Activated naive CD4-positive, alpha-beta T cell treated with anti-CD3 and anti-CD28 coated beads, Interleukin-2, amount 50 U/mL, for 72 hours (primary cell): ENCODE data around the gene MLXIP. TPM values are rescaled to one million over a fixed set of nuclear protein-coding genes. Genes with fewer than 3 reads are reported as not detected.
A peak's percentile ranks its signal among the peaks of the same experiment; 100 is the strongest.

Experiments
- ATAC-seq, 2 donors: fragments of 150-1000 bp; cut with Tn5 transposase; 2 replicates each; pipeline ENCODE4 v1.10.0; 2021; ENCODE audit warnings: mild to moderate bottlenecking in 2 of 2, moderate library complexity in 2 of 2
- DNase-seq, 2 donors: peaks; one replicate each; pipeline ENCODE4 v3.0.0; 2021 to 2022; ENCODE audit warnings: low spot score in 2 of 2
- H3K27ac Mint-ChIP-seq, 2 donors: one replicate each; pipeline ENCODE4 v1.8.0; 2022; ENCODE audit warnings: mild to moderate bottlenecking in 2 of 2, mixed read lengths in 2 of 2
- H3K36me3 Mint-ChIP-seq, 2 donors: one replicate each; pipeline ENCODE4 v1.8.0; 2022; ENCODE audit warnings: mixed read lengths in 2 of 2
- H3K9me3 Mint-ChIP-seq, 2 donors: one replicate each; pipeline ENCODE4 v1.8.0; 2022; ENCODE audit warnings: mixed read lengths in 2 of 2
- total RNA-seq, 2 donors: library from RNA; stranded (reverse); gene quantifications; one replicate each; pipeline ENCODE4 v1.2.3, GENCODE V29; 2022

MLXIP gene
- total RNA-seq, 2 donors from 2014 or later = 34.9 to 36.0 TPM

GRCh38 chr12:122142857-122143256, 64.3 kb downstream of the MLXIP start:
- DNase-seq (no peak), ATAC-seq (no peak)
- H3K27ac Mint-ChIP-seq = no peak overlapping the region

GRCh38 chr12:122144885-122145284, 66.3 kb downstream of the MLXIP start:
- no peak overlapping the region for H3K27ac Mint-ChIP-seq
- ATAC-seq (no peak), DNase-seq (no peak)
- H3K9me3 Mint-ChIP-seq = no peaks in the 10 kb centered on the region
- peaks cover 0 to 6% of the 10 kb centered on the region in 2 donors for H3K36me3 Mint-ChIP-seq

More at GRCh38 chr12:122142857-122143256, 64.3 kb downstream of the MLXIP start:
- Mint-ChIP-seq H3K9me3 (no peaks in the 10 kb centered on the region), H3K36me3 (peaks cover 0 to 6% of the 10 kb centered on the region in 2 donors)

- Mint-ChIP-seq H3K27ac (peak overlapping the region in 1 of 2 donors; percentile 77), H3K36me3 (peaks cover 0 to 6% of the 10 kb centered on the region in 2 donors), H3K9me3 (no peaks in the 10 kb centered on the region)
- ATAC-seq (no peak), DNase-seq (no peak)
These were observed 67.2 kb downstream of the MLXIP start for GRCh38 chr12:122145505-122146330.

- DNase-seq (no peak), ATAC-seq (peak in 1 of 2 donors; percentile 27)
- H3K27ac Mint-ChIP-seq = peak overlapping the region; percentile 65 to 74
- no peaks in the 10 kb centered on the region for H3K9me3 Mint-ChIP-seq
- no peaks in the 10 kb centered on the region for H3K36me3 Mint-ChIP-seq
These were observed 69.1 kb downstream of the MLXIP start for GRCh38 chr12:122147514-122148290.

- no peak overlapping the region for H3K27ac Mint-ChIP-seq
- no peaks in the 10 kb centered on the region for H3K9me3 Mint-ChIP-seq
- DNase-seq (no peak), ATAC-seq (no peak)
- H3K36me3 Mint-ChIP-seq = no peaks in the 10 kb centered on the region
These were observed 70.1 kb downstream of the MLXIP start for GRCh38 chr12:122148657-122149056.

- Mint-ChIP-seq H3K9me3 (no peaks in the 10 kb centered on the region), H3K27ac (no peak overlapping the region), H3K36me3 (no peaks in the 10 kb centered on the region)
- no peak for DNase-seq
- ATAC-seq = no peak
These were observed 71.6 kb downstream of the MLXIP start for GRCh38 chr12:122150127-122150681.

GRCh38 chr12:122152754-122153153, 74.2 kb downstream of the MLXIP start:
- no peaks in the 10 kb centered on the region for H3K9me3 Mint-ChIP-seq
- H3K27ac Mint-ChIP-seq = no peak overlapping the region
- DNase-seq = no peak
- H3K36me3 Mint-ChIP-seq = no peaks in the 10 kb centered on the region
- ATAC-seq = no peak

- H3K36me3 Mint-ChIP-seq = no peaks in the 10 kb centered on the region
- no peak overlapping the region for H3K27ac Mint-ChIP-seq
- DNase-seq (no peak), ATAC-seq (no peak)
- H3K9me3 Mint-ChIP-seq = no peaks in the 10 kb centered on the region
These were observed 77.1 kb downstream of the MLXIP start for GRCh38 chr12:122155705-122156104.

GRCh38 chr12:122158700-122159285, 80.2 kb downstream of the MLXIP start:
- ATAC-seq (no peak), DNase-seq (no peak)
- no peak overlapping the region for H3K27ac Mint-ChIP-seq

GRCh38 chr12:122159882-122160281, 81.3 kb downstream of the MLXIP start:
- H3K27ac Mint-ChIP-seq = no peak overlapping the region
- ATAC-seq = peak in 1 of 2 donors; percentile 47
- no peaks in the 10 kb centered on the region for H3K36me3 Mint-ChIP-seq
- H3K9me3 Mint-ChIP-seq = no peaks in the 10 kb centered on the region
- DNase-seq = no peak

More at GRCh38 chr12:122158700-122159285, 80.2 kb downstream of the MLXIP start:
- no peaks in the 10 kb centered on the region for H3K9me3 Mint-ChIP-seq
- H3K36me3 Mint-ChIP-seq = no peaks in the 10 kb centered on the region

- no peak overlapping the region for H3K27ac Mint-ChIP-seq
- H3K36me3 Mint-ChIP-seq = no peaks in the 10 kb centered on the region
- ATAC-seq (no peak), DNase-seq (no peak)
- no peaks in the 10 kb centered on the region for H3K9me3 Mint-ChIP-seq
These were observed 82.2 kb downstream of the MLXIP start for GRCh38 chr12:122160761-122161160.

- Mint-ChIP-seq H3K9me3 (no peaks in the 10 kb centered on the region), H3K36me3 (no peaks in the 10 kb centered on the region), H3K27ac (no peak overlapping the region)
- DNase-seq (no peak), ATAC-seq (no peak)
These were observed 83.1 kb downstream of the MLXIP start for GRCh38 chr12:122161682-122162081.

GRCh38 chr12:122162976-122163375, 84.4 kb downstream of the MLXIP start:
- no peak for ATAC-seq
- Mint-ChIP-seq H3K36me3 (no peaks in the 10 kb centered on the region), H3K27ac (no peak overlapping the region), H3K9me3 (no peaks in the 10 kb centered on the region)
- DNase-seq = no peak

- DNase-seq (peak in 1 of 2 donors; percentile 40), ATAC-seq (peak; percentile 75 to 90)
- no peaks in the 10 kb centered on the region for H3K9me3 Mint-ChIP-seq
- no peaks in the 10 kb centered on the region for H3K36me3 Mint-ChIP-seq
- no peak overlapping the region for H3K27ac Mint-ChIP-seq
These were observed 88.1 kb downstream of the MLXIP start for GRCh38 chr12:122166422-122167349.

GRCh38 chr12:122167356-122167925, 88.9 kb downstream of the MLXIP start:
- DNase-seq (no peak), ATAC-seq (no peak)
- Mint-ChIP-seq H3K27ac (no peak overlapping the region), H3K36me3 (no peaks in the 10 kb centered on the region), H3K9me3 (no peaks in the 10 kb centered on the region)

- no peaks in the 10 kb centered on the region for H3K9me3 Mint-ChIP-seq
- H3K27ac Mint-ChIP-seq = no peak overlapping the region
- no peaks in the 10 kb centered on the region for H3K36me3 Mint-ChIP-seq
- no peak for ATAC-seq
- no peak for DNase-seq
These were observed 89.9 kb downstream of the MLXIP start for GRCh38 chr12:122168492-122168891.
